GM10248 (cell line): Measurements from ENCODE around the gene INSYN2B.

Source experiments
- CTCF ChIA-PET: fragments of 300-600 bp; sonication (Branson Sonifier 250); formaldehyde crosslinking; extraction: SDS; loops from one replicate; lab custom pipeline; 2021; ENCODE audit warnings: antibody characterized with exemption; lab: Yijun Ruan, JAX
- POLR2A ChIA-PET: fragments of 350-650 bp; sonication (Branson Sonifier 250); formaldehyde crosslinking; extraction: SDS; loops from one replicate; lab custom pipeline; 2020; ENCODE audit warnings: antibody characterized with exemption; lab: Yijun Ruan, JAX
- DNase-seq: peaks from one replicate; pipeline ENCODE4 v3.0.0; 2012; ENCODE audit errors: extremely low spot score
- CTCF ChIP-seq: IDR thresholded peaks from 2 replicates; pipeline ENCODE4 v1.5.1; 2012; ENCODE audit warnings: mild to moderate bottlenecking, low read depth; ENCODE audit errors: extremely low read depth, missing control alignments, control extremely low read depth

Gene INSYN2B

DNA sequence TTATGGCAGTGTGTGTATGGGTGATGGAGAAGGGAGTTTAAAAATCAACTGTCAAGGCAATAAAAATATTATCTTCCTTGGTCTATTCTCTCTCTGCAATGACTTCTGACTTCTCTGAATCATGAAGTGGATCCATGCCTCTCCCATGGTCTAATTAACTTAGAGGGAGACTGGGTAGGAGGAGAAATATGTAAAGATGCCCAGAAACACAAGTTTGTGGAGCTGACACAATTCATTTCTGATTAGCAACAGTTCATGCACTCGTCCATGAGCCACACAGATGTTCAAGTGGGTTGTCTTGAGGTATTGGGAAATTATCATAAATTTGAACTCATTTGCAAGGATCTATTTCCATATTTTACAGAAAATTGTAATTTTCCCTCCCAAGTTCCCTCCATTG lies 38.1 kb downstream of the INSYN2B start:
- no peak for TF ChIP-seq CTCF
- CTCF ChIA-PET = interaction anchor here (1.0 kb wide), 1 partner anchor 10 kb away, joined by 3 read pairs; no protein-coding TSS in a partner anchor
- no peak for DNase-seq
- POLR2A ChIA-PET = no interaction called here

DNA sequence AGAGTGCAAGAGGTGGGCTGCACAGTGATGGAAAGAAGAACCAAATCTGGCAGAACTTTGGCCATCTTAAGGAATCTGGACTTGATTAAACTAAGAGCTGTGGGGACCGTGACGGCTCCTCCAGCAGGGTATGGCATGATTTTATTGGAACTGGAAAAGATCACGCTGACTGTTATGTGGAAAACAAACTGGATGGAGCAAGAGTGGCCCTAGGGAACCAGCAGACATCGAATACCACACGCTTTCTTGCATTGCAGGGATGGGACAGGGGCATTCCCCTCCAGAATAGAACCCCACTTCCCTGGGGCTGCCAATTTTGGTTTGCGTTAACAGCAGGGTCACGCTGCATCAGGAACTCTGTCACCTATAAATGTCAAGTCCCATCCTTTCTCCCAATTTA lies 38.8 kb downstream of the INSYN2B start:
- ChIA-PET POLR2A (no interaction called here), CTCF (no interaction called here)
- no peak for DNase-seq
- TF ChIP-seq CTCF = no peak

GRCh38 chr5:169939731-169940130 lies 40.6 kb downstream of the INSYN2B start:
- ChIA-PET POLR2A (no interaction called here), CTCF (interaction anchor here (1.1 to 2.4 kb wide), 3 partner anchors 8 to 17 kb away, joined by 3 to 10 read pairs (median 6); no protein-coding TSS in a partner anchor)
- DNase-seq = no peak
- TF ChIP-seq CTCF = no peak

- CTCF ChIA-PET = interaction anchor here (1.0 to 2.4 kb wide), 4 partner anchors 9 to 16 kb away, joined by 3 to 10 read pairs (median 4); no protein-coding TSS in a partner anchor
- DNase-seq = no peak
- no peak for TF ChIP-seq CTCF
- POLR2A ChIA-PET = no interaction called here
Measured at GRCh38 chr5:169938439-169938838, 41.9 kb downstream of the INSYN2B start.

DNA sequence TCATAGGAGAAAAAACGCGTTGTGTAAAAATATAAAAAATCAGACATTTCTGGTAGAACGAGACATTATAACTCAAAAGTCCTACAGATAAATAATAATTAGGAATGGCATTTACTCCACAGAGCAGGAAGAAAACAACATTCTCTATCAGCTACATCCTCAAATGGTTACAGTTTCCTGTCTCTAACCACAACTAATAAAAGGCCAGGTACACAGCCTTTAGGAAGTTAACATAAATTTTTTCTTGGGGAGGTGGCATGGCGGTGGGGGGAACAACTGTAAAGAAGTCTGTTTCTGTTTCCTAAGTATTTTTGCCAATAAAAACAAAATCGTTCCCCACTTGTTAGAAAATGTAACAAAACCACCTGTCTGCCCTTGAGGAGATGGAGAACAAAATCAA lies 44.5 kb downstream of the INSYN2B start:
- DNase-seq = no peak
- TF ChIP-seq CTCF = no peak
- ChIA-PET POLR2A (no interaction called here), CTCF (interaction anchor here (1.3 to 1.6 kb wide), 5 partner anchors 9 to 43 kb away, joined by 3 to 5 read pairs (median 4); no protein-coding TSS in a partner anchor)

DNA sequence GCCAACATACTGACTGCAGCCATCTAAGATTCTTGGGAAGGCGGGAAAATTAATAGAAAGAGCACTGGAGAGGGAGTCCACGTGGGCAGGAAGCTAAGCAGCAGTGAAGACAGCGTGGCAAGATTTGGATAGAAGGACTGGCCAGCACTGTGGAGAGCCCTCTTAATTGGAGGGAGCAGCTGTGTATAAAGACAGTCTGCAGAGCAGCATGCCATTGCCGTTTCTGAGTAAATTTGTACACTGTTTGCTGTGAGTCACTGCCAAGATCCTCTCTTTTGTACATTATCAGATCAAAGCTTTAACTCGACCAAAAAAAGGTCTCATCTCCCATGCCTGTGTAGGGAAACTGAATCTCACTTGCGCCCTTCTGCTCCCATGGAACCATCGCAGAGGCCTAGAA lies 45.3 kb downstream of the INSYN2B start:
- no peak for DNase-seq
- TF ChIP-seq CTCF = no peak
- ChIA-PET POLR2A (no interaction called here), CTCF (interaction anchor here (0.6 to 1.6 kb wide), 4 partner anchors 8 to 38 kb away, joined by 3 to 4 read pairs (median 4); no protein-coding TSS in a partner anchor)

DNA sequence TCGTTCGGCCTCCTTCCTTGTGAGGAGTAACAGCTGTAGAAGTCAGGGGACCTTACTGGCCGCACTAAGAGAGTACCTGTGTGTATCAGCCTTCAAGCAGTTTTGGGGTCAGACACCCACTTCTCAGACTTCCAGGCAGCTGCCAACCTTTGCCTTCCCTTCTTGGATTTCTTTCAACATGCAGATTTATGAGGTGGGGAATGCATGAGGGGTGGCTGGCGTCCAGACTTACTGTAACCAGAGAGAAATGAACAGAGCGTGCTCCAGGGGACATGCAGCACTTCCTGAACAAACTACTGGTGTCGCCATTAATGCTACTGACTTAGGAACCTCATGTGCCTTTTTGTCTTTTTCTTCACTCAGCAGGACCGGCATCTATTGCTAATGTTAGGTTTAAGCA lies 46.7 kb downstream of the INSYN2B start:
- no peak for DNase-seq
- CTCF ChIA-PET = interaction anchor here (1.4 kb wide), 1 partner anchor 11 kb away, joined by 4 read pairs; no protein-coding TSS in a partner anchor
- POLR2A ChIA-PET = no interaction called here
- TF ChIP-seq CTCF = no peak
